ENCODE measurements around the gene PDCD7. TPM values are rescaled to one million over a fixed set of nuclear protein-coding genes. Genes with fewer than 3 reads are reported as not detected.

Gene PDCD7
- total RNA-seq, 1 experiment from 2014 or later, result 26.2 TPM

DNA sequence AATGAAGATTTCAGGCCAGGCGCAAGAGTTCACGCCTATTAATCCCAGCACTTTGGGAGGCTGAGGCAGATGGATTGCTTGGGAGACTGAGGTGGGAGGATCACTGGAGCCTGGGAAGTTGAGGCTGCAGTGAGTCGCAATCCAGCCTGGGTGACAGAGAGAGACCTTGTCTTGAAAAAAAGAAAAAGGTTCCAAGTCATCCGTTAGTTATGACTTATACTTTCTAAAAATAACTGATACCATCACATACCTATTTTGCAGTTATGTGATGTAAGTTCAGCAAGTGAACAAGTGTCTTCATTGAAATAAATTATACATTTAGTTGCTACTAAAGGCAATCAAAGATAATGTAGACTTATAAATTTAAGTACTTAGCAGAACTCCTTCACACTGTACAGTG lies 29.4 kb upstream of the PDCD7 start:
- TF ChIP-seq, protein P1, sequence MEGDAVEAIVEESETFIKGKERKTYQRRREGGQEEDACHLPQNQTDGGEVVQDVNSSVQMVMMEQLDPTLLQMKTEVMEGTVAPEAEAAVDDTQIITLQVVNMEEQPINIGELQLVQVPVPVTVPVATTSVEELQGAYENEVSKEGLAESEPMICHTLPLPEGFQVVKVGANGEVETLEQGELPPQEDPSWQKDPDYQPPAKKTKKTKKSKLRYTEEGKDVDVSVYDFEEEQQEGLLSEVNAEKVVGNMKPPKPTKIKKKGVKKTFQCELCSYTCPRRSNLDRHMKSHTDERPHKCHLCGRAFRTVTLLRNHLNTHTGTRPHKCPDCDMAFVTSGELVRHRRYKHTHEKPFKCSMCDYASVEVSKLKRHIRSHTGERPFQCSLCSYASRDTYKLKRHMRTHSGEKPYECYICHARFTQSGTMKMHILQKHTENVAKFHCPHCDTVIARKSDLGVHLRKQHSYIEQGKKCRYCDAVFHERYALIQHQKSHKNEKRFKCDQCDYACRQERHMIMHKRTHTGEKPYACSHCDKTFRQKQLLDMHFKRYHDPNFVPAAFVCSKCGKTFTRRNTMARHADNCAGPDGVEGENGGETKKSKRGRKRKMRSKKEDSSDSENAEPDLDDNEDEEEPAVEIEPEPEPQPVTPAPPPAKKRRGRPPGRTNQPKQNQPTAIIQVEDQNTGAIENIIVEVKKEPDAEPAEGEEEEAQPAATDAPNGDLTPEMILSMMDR (IDR thresholded peaks at IDR 0.05; ENCODE audit: insufficient read depth in 1 of 2, low read depth in 1 of 2, low read length in 1 of 2, severe bottlenecking in 1 of 2, unreplicated experiment in 1 of 2), result no peak
- Mint-ChIP-seq H3K27me3 (ENCODE audit: insufficient read depth, unreplicated experiment) (no peaks in the 10 kb centered on the region), H3K36me3 (ENCODE audit: insufficient read depth, unreplicated experiment) (peaks cover 16% of the 10 kb centered on the region), H3K4me1 (ENCODE audit: low read depth, unreplicated experiment) (no peaks in the 10 kb centered on the region), H3K9me3 (ENCODE audit: unreplicated experiment) (no peaks in the 10 kb centered on the region), H3K4me3 (ENCODE audit: unreplicated experiment) (no peak overlapping the region), H3K27ac (ENCODE audit: unreplicated experiment) (no peak overlapping the region)
- POLR2A ChIA-PET, result no interaction called here
- CTCF ChIA-PET, result no interaction called here
- Histone ChIP-seq H3K4me1 (no peaks in the 10 kb centered on the region), H3K9me3 (no peaks in the 10 kb centered on the region), H3K4me3 (ENCODE audit: low read depth, low read length) (no peak overlapping the region), H3K27me3 (replicated peaks; ENCODE audit: control insufficient read depth, insufficient read depth, low read length) (no peaks in the 10 kb centered on the region), H3K36me3 (ENCODE audit: control insufficient read depth, insufficient read depth, low read length) (no peaks in the 10 kb centered on the region)
- intact Hi-C loops (cut with micrococcal nuclease; ENCODE audit: unreplicated experiment), result no loop called here
- no peak for DNase-seq
- no TSS peak for BruUV-seq (replicated peaks)

DNA sequence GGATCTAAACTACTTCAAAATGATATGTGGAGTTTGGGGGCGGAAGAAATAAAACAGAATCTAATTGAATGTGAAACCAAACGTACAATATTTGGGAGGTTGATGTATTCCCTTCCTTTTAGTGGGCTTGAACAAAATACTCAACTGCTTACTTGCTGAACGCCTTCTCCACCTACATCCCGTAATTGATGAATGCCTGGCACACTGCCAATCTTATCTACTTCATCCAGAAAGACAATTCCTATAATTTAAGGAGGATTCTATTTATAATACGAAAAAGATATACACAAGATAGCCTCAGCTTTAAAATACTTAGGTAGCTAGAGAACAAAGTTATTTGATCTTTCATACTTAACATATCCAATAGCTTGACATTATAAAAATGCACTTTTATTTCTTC lies 23.1 kb upstream of the PDCD7 start:
- Histone ChIP-seq H3K27me3 (replicated peaks; ENCODE audit: control insufficient read depth, insufficient read depth, low read length) (no peaks in the 10 kb centered on the region), H3K36me3 (ENCODE audit: control insufficient read depth, insufficient read depth, low read length) (no peaks in the 10 kb centered on the region), H3K4me3 (ENCODE audit: low read depth, low read length) (no peak overlapping the region), H3K4me1 (no peaks in the 10 kb centered on the region), H3K9me3 (no peaks in the 10 kb centered on the region)
- POLR2A ChIA-PET, result no interaction called here
- H3K27me3 Mint-ChIP-seq (ENCODE audit: insufficient read depth, unreplicated experiment), result no peaks in the 10 kb centered on the region
- TF ChIP-seq, protein P1 (IDR thresholded peaks at IDR 0.05; ENCODE audit: insufficient read depth in 1 of 2, low read depth in 1 of 2, low read length in 1 of 2, severe bottlenecking in 1 of 2, unreplicated experiment in 1 of 2), result no peak
- BruUV-seq (replicated peaks), result no TSS peak
- no peak overlapping the region for H3K27ac Mint-ChIP-seq (ENCODE audit: unreplicated experiment)
- H3K4me3 Mint-ChIP-seq (ENCODE audit: unreplicated experiment), result no peak overlapping the region
- DNase-seq, result no peak
- H3K9me3 Mint-ChIP-seq (ENCODE audit: unreplicated experiment), result no peaks in the 10 kb centered on the region
- peaks cover 50% of the 10 kb centered on the region for H3K36me3 Mint-ChIP-seq (ENCODE audit: insufficient read depth, unreplicated experiment)
- intact Hi-C loops (cut with micrococcal nuclease; ENCODE audit: unreplicated experiment), result no loop called here
- CTCF ChIA-PET, result interaction anchor here (0.6 kb wide), 1 partner anchor 135 kb away, joined by 3 read pairs; no protein-coding TSS in a partner anchor
- no peaks in the 10 kb centered on the region for H3K4me1 Mint-ChIP-seq (ENCODE audit: low read depth, unreplicated experiment)

DNA sequence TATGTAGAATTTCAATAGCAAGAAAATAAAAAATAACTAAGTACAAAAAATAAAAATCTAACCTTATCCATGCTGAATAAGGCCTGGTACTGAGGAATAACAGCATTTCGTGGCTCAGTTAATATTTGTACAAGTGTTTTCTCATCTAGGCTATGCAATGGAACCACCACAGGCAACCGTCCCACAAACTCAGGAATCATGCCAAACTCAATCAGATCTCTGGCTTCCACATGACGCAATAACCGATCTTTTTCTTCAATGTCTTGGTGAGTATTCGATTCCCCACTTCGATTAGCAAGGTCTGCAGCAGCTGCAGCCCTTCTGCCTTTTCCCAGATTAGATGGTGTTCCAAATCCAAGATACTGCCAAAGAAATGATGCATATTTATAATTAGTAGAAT lies 21.1 kb upstream of the PDCD7 start:
- peaks cover 47% of the 10 kb centered on the region for H3K36me3 Mint-ChIP-seq (ENCODE audit: insufficient read depth, unreplicated experiment)
- no peaks in the 10 kb centered on the region for H3K9me3 ChIP-seq
- ChIA-PET POLR2A (no interaction called here), CTCF (no interaction called here)
- TF ChIP-seq, protein P1 (IDR thresholded peaks at IDR 0.05; ENCODE audit: insufficient read depth in 1 of 2, low read depth in 1 of 2, low read length in 1 of 2, severe bottlenecking in 1 of 2, unreplicated experiment in 1 of 2), result no peak
- no peaks in the 10 kb centered on the region for H3K27me3 ChIP-seq (replicated peaks; ENCODE audit: control insufficient read depth, insufficient read depth, low read length)
- BruUV-seq (replicated peaks), result no TSS peak
- DNase-seq, result no peak
- H3K4me1 Mint-ChIP-seq (ENCODE audit: low read depth, unreplicated experiment), result no peaks in the 10 kb centered on the region
- no peaks in the 10 kb centered on the region for H3K36me3 ChIP-seq (ENCODE audit: control insufficient read depth, insufficient read depth, low read length)
- H3K27me3 Mint-ChIP-seq (ENCODE audit: insufficient read depth, unreplicated experiment), result no peaks in the 10 kb centered on the region
- H3K4me1 ChIP-seq, result no peaks in the 10 kb centered on the region
- no peak overlapping the region for H3K4me3 ChIP-seq (ENCODE audit: low read depth, low read length)
- intact Hi-C loops (cut with micrococcal nuclease; ENCODE audit: unreplicated experiment), result no loop called here
- no peak overlapping the region for H3K4me3 Mint-ChIP-seq (ENCODE audit: unreplicated experiment)
- H3K27ac Mint-ChIP-seq (ENCODE audit: unreplicated experiment), result no peak overlapping the region
- no peaks in the 10 kb centered on the region for H3K9me3 Mint-ChIP-seq (ENCODE audit: unreplicated experiment)
